Islet precursor cell (in vitro differentiated cells): ENCODE measurements around the gene C3.
"Not testable (repeated sequence)": the region's sequence is repeated elsewhere in the genome, so short reads cannot be mapped to it uniquely, and the experiment has no call there.

Source experiments
- DNase-seq: peaks from one replicate; pipeline ENCODE4 v3.0.0-alpha.2; 2018

C3 gene

DNA sequence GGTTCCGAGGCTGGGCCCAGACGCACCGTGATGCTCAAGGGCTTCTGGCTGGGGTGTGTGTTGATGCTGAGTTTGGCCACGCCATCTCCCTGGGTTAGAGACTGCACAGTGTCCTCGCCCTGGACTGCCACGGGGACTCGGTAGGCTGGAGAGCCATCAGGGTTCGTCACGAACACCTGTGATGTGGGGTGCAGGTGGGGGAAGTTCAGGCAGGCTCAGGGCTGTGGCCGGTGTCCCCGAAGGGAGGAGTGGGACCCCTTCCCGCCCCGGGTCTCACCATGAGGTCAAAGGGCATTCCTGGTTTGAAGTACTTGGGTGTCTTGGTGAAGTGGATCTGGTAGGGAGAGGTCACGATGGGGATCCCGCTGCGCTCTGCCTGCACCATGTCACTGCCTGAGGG is 8.2 kb downstream of the C3 start:
- no peak for DNase-seq

DNA sequence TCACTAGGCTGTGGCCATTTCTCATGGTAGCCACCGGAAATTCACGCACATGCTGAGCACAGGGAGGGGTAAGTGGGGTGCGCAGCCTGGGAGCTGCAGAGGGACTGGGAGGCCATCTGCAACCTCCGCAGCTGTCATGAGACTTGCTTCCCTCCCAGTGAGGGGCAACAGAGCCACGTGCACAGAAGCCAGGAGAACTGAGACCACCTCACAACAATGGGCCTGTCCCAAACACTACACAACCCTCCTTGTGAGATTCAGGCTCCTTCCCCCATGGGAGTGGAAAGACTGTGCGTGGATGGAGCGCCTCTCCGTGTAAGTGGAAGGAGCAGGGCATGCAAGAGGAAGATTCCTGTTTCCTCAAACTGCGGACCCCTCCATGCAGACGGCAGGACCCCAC is 8.8 kb downstream of the C3 start:
- no peak for DNase-seq

DNA sequence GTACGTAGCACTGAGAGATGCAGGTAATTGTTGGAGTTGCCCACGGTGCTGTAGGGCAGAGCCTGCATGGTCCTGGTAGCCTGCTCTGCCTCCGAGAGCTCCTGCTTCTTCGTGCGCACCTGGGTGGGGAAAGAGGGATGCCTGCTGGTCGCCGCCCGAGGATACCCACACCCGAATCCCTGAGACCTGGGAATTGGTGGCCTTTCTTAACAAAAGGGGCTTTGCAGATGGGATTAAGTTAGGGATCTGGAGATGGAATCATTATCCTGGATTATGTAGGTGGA is 9.4 kb downstream of the C3 start:
- no peak for DNase-seq

DNA sequence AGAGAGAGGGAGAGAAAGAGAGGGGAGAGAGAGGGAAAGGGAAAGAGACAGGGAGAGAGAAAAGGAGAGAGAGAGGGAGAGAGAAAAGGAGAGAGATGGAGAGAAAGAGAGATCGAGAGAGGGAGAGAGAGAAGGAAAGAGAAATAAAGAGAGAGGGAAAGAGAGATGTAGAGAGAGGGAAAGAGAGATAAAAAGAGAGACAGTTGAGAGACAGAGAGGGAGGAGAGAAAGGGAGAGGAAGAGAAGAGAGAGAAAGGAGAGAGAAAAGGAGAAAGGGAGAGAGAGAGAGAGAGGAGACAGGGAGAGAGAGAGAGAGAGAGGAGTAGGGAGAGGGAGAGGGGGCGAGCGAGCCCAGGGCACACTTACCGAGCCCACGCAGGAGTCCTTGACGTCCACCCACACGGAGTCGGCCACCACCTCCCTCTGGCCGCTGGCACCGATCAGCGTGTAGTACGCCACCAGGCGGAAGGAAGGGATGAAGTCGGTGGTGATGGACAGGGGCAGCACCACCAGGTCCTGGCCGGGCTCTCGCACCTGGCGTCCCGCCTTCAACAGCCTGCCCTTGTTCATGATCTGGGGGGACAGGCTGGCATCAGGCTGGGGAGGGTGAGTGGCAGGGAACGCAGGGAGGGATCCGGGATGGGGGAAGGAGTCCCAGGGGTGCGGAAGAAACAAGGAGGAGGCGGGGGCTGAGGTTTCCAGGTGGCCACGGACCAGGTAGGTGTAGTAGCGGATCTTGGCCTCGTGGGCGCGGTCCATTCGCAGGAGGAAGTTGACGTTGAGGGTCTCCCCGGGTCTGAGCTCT is 10.0 kb downstream of the C3 start:
- peak; percentile 67 for DNase-seq

DNA sequence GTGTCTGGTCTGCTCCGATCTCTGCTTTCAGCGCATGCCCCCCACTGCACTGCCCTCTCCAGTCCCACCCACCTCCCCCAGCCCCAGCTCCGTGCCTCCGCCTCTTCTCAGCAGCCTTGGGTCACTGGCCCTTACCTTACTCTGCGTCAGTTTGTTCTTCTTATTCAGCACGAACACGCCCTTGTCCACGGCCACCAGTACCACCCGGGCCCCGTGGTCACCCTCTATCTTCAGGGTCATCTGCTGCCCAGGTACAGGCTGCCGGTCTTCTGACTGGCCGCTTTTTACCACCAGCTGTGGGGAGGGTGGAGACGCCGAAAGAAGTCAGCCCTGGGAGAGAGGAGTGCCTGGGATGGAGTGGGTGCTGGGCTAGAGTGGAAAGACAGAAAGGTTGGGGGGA is 10.9 kb downstream of the C3 start:
- DNase-seq = no peak

DNA sequence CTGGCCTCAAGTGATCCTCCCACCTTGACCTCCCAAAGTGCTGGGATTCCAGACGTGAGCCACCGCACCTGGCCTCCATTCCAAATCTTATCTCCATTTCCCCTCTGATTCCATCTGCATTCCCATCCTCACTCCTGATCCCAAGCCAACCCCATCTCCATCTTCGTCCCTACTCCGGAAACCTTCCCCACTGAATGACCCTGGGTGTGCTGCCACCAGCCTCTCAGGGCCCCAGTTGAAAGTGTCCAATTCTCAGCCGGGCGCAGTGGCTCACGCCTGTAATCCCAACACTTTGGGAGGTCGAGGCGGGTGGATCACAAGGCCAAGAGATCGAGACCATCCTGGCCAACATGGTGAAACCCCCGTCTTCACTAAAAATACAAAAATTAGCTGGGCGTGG is 11.5 kb downstream of the C3 start:
- DNase-seq = not testable (repeated sequence)

- DNase-seq = no peak
Observed at GRCh38 chr19:6708346-6708745, 12.1 kb downstream of the C3 start.

DNA sequence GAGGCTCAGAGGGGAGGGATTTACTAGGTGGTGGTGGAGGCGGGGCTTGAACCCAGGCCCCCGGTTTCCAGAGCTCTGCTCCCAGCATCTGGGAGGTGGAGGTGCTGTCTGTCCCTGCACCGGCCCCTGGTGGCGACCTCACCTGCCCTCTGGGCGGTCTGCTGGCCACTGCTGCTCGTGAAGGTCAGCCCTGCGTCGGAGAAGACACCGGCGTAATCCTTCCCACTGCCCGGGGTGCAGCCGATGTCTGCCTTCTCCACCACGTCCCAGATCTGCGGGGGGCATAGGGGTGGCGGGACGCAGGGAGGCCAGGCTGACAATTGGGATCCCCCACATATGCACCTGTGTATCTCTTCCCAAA is 12.8 kb downstream of the C3 start:
- no peak for DNase-seq

DNA sequence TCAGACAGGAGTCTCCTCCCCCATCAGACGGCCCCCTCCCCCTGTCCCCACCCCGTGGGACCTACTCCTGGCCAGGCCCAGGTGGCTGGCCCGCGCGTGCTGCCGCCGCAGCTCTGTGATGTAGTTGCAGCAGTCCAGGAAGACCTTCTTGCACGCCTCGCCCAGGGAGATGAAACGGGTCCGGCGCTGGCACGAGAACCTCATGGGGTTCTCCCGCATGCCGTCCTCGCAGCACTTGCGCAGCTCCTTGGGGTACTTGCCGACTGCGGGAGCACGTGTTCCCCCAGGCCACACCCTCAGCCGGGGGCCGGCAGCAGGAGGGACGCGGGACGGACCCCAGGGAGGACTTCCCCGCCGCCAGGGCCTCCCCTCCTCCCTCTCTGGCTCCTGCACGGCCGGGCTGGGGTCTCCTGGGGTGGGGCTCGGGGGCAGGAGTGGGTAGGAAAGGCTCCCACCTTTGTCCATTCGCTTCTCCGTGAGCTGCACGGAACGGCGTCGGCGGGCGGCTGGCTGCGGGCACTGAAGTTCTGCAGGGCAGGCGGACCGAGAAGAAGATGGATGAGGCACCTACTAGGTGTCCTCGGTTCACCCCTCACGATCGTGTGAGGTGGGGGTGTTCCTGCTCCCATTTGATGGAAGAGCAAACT is 13.3 kb downstream of the C3 start:
- DNase-seq = no peak

DNA sequence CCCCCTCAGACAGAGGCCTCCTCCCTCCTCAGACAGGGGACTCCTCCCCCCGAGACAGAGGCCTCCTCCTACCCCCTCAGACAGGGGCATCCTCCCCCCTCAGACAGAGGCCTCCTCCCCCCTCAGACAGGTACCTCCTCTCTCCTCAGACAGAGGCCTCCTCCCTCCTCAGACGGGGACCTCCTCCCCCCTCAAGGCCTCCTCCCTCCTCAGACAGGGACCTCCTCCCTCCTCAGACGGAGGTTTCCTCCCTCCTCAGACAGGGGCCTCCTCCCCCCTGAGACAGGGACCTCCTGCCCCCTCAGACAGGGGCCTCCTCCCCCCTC is 13.9 kb downstream of the C3 start:
- no peak for DNase-seq

- DNase-seq = no peak
Observed at GRCh38 chr19:6705931-6706632, 14.4 kb downstream of the C3 start.

DNA sequence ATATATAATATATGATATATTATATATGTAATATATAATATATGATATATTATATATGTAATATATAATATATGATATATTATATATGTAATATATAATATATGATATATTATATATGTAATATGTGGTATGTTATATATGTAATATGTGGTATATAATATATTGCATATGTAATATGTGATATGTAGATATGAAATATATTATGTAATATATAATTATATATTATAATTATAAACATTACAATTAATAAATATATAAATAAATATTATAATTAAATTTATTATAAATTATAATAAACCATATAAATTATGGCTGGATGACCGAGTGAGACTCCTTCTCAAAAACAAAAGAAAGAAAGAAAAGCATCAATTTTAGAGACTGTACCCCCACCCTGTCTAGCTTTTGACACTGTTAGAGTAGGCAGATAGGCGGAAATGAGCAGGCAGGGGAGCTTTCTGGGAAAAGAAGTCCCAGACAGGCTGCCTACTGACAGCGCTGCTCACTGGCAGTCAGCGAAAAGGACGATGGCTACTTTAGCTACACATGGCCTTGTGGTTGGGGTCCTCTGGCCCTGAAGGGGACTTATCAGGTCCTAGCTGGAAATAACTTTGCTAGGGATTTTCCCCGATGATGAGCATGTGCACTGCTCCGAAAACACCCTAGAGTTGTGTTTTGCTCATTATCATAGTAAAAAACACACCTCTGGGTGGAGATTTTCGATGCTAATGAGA is 19.7 kb downstream of the C3 start:
- no peak for DNase-seq

DNA sequence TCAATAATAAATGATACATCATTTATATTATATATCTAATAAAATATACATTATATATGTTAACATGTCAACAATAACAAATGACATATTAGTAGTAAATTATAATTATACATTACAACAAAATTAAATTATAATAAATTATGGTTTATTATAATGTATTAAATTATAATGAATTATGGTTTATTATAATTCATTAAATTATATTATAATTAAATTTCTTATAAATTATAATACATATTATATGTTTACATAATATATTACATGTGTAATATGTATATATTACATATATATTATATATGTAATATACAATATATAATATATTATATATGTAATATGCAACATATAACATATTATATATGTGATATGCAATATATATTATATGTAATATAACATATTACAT is 20.5 kb downstream of the C3 start:
- no peak for DNase-seq

GRCh38 chr19:6697291-6697690 is 23.2 kb downstream of the C3 start:
- DNase-seq = no peak

GRCh38 chr19:6696239-6696820 is 24.1 kb downstream of the C3 start:
- no peak for DNase-seq

- no peak for DNase-seq
Observed at GRCh38 chr19:6694147-6694815, 26.2 kb downstream of the C3 start.

DNA sequence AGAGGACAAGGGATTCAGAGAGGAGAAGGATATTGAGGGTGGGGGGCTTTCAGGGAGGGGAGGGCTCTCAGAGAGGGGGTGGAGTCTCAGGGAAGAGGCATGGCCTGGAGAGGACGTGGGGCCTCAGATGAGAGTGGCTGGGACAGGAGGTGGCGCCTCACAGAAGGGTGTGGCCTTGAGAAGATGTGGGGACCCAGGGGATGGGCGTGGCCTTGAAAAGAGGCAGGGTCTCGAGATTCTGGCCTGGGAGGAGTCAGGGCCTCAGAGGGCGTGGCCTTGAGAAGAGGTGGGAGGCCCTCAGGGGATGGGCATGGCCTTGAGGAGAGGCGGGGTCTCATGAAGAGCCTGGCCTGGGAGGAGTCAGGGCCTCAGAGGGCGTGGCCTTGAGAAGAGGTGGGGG is 26.8 kb downstream of the C3 start:
- DNase-seq = no peak

GRCh38 chr19:6693056-6693471 is 27.4 kb downstream of the C3 start:
- DNase-seq = no peak

GRCh38 chr19:6692027-6692426 is 28.4 kb downstream of the C3 start:
- no peak for DNase-seq

GRCh38 chr19:6691342-6691741 is 29.1 kb downstream of the C3 start:
- no peak for DNase-seq

GRCh38 chr19:6690160-6690885 is 30.1 kb downstream of the C3 start:
- no peak for DNase-seq

GRCh38 chr19:6687114-6687513 is 33.3 kb downstream of the C3 start:
- no peak for DNase-seq
